Tibial artery (tissue), 4 donors: ENCODE data around the gene IWS1.

Experiments used
- DNase-seq, 2 donors: peaks; one replicate each; pipeline ENCODE4 v3.0.0-alpha.2; 2019
- H3K27ac ChIP-seq, 2 donors: fragments of 200-600 bp; sonication (generic) in 1 of 2; 1 replicate in 1 of 2; 2 replicates in 1 of 2; pipeline ENCODE4 v1.5.1; 2018 to 2019; ENCODE audit warnings: mild to moderate bottlenecking in 1 of 2
- H3K27me3 ChIP-seq, 2 donors: fragments of 200-600 bp; sonication (generic) in 1 of 2; one replicate each; pipeline versions ENCODE4 v1.5.1 to v1.6.0; 2016 to 2019
- H3K36me3 ChIP-seq, 3 donors: fragments of 200-600 bp; sonication (generic) in 2 of 3; one replicate each; pipeline ENCODE4 v1.5.1; 2016 to 2019; ENCODE audit warnings: mild to moderate bottlenecking in 2 of 3
- H3K4me1 ChIP-seq, 4 donors: fragments of 200-600 bp; sonication (generic) in 2 of 4; 1 replicate in 3 of 4; 2 replicates in 1 of 4; pipeline ENCODE4 v1.5.1; 2016 to 2019
- H3K4me3 ChIP-seq, 2 donors: fragments of 200-600 bp; sonication (generic) in 1 of 2; 1 replicate in 1 of 2; 2 replicates in 1 of 2; pipeline ENCODE4 v1.5.1; 2018 to 2019; ENCODE audit warnings: mild to moderate bottlenecking in 2 of 2
- H3K9me3 ChIP-seq, 3 donors: fragments of 200-600 bp; sonication (generic) in 1 of 3; one replicate each; pipeline ENCODE4 v1.5.1; 2016 to 2019
- CTCF ChIP-seq, 2 experiments: fragments of 200-600 bp in 1 of 2; fragments of 450-650 bp in 1 of 2; IDR thresholded peaks; one replicate each; pipeline ENCODE4 v1.5.1; 2017 to 2019; ENCODE audit warnings: antibody characterized with exemption in 2 of 2, mild to moderate bottlenecking in 1 of 2, moderate library complexity in 1 of 2
- intact Hi-C: fragments of 100-400 bp; cut with DNase I; formaldehyde crosslinking; loops from one replicate; pipeline ENCODE4 v1.15.0; 2023; ENCODE audit warnings: low total_unique reads

IWS1 gene

DNA sequence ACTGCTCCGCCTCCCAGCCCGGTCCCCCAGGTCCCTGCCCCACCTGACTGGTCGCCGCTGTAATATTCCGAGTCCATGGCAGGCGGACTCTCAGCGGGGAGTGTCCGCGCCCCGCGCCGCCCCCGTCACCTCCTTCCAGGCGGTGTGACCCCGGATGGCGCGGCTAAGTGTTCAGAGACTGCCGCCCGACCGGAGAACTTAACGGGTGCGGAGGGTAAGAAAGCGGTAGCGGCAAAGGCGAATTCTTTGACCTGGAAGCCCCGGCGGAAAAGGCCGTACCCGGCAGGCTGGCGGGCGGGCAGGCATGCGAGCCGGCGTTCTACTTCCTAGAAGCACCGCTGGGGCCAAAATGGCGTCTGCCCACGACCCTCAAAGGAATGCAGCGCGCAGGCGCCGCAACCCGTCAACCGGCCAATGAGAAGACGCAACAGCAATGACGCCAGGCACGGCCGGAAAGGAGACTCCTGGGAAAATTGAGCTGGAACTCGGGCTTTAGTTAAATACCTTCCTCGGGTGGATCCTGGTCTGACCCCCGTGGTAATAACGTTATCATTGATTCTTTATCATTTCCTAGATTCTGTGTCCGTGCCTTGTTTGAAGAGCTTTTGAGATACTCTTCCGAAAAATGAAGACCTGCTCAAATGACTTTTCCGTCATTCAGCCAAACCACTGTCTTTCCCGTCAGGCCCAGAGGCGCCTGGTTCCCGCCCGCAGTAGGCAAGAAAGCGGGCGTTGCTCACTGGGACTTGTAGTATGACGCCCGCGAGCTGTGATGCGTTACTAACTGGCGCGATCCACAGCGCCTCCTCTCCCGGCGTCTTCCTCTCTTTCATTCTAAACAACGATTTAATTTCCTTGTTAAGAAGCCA lies at the start of gene IWS1:
IWS1 (minus strand) TSS at position 358 of the 869 bp plus-strand sequence; CDS start at position 77, 281 bp downstream.
- peaks cover 0 to 23% (median 20%) of the 10 kb centered on the region in 4 donors for H3K4me1 ChIP-seq
- DNase-seq: peak; percentile 97
- intact Hi-C loops: loop anchor here (5.0 kb wide), 1 partner anchor 111 kb away; no protein-coding TSS in a partner anchor

GRCh38 chr2:127575941-127576432 lies 49.7 kb upstream of the IWS1 start:
- H3K36me3 ChIP-seq: no peaks in the 10 kb centered on the region
- H3K4me3 ChIP-seq: peak overlapping the region in 1 of 2 donors; percentile 25
- no peak for TF ChIP-seq CTCF (IDR thresholded peaks at IDR 0.05)
- peak overlapping the region; percentile 55 for H3K27ac ChIP-seq
- H3K27me3 ChIP-seq: no peaks in the 10 kb centered on the region
- intact Hi-C loops: no loop called here
- DNase-seq: no peak
- H3K9me3 ChIP-seq: no peaks in the 10 kb centered on the region
- peaks cover 0 to 20% (median 18%) of the 10 kb centered on the region in 4 donors for H3K4me1 ChIP-seq

More for the DNA sequence above, at the start of gene IWS1:
- Histone ChIP-seq H3K36me3 (peaks cover 0 to 10% (median 2%) of the 10 kb centered on the region in 3 donors), H3K27me3 (no peaks in the 10 kb centered on the region), H3K4me3 (peak within 1 kb of the TSS; percentile 77 to 84), H3K9me3 (no peaks in the 10 kb centered on the region), H3K27ac (peak within 1 kb of the TSS; percentile 91)
- peak; percentile 48 to 73 for TF ChIP-seq CTCF (IDR thresholded peaks at IDR 0.05)

- Histone ChIP-seq H3K4me1 (peaks cover 0 to 27% (median 25%) of the 10 kb centered on the region in 4 donors), H3K27me3 (no peaks in the 10 kb centered on the region), H3K9me3 (no peaks in the 10 kb centered on the region), H3K27ac (peak overlapping the region in 1 of 2 donors; percentile 55), H3K36me3 (no peaks in the 10 kb centered on the region), H3K4me3 (no peak overlapping the region)
- intact Hi-C loops: no loop called here
- DNase-seq: no peak
- TF ChIP-seq CTCF (IDR thresholded peaks at IDR 0.05): no peak
Observed at GRCh38 chr2:127575185-127575765, 49.0 kb upstream of the IWS1 start.

DNA sequence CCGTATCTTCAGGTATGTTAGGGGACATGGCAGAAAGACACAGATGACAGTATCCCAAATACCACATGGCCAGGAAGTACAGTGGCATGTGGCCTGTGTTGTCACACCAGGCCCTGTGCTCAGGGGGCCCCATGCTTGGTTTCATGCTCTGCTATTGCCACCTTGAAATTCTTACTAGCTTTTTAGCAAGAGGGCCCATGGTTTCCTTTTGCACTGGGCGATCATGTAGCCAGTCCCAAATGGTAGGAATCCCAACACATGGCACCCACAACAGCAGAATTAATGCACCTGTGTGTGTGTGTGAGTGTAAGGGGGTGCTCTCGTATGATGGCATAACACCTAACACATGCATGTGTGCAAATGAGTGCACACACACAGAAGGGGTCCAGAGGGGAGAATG lies 48.4 kb upstream of the IWS1 start:
- Histone ChIP-seq H3K4me3 (no peak overlapping the region), H3K4me1 (peaks cover 5 to 33% (median 31%) of the 10 kb centered on the region in 4 donors), H3K9me3 (no peaks in the 10 kb centered on the region), H3K27me3 (no peaks in the 10 kb centered on the region), H3K36me3 (no peaks in the 10 kb centered on the region), H3K27ac (no peak overlapping the region)
- TF ChIP-seq CTCF (IDR thresholded peaks at IDR 0.05): no peak
- intact Hi-C loops: no loop called here
- no peak for DNase-seq

DNA sequence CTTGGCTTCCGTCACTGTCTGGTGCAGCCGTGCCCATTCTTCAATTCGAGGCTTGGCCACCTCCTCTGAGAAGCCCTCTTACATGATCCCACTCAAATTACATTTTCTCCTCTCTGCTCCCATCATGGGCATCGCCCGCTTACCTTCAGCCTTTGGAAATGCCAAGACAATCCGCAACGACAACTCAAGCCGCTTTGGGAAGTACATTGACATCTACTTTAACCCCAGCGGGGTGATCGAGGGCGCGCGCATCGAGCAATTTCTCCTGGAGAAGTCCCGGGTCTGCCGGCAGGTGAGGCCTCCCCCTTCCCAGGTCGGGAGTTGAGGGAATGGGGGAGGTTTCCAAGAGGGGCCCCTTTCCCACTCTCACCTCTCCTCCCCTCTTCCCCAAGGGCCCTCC lies 47.5 kb upstream of the IWS1 start:
- Histone ChIP-seq H3K27me3 (no peaks in the 10 kb centered on the region), H3K4me3 (no peak overlapping the region), H3K9me3 (no peaks in the 10 kb centered on the region), H3K36me3 (no peaks in the 10 kb centered on the region), H3K4me1 (peaks cover 5 to 42% (median 40%) of the 10 kb centered on the region in 4 donors), H3K27ac (no peak overlapping the region)
- peak in 1 of 2 donors; percentile 41 for DNase-seq
- intact Hi-C loops: loop anchor here (2.0 kb wide), 1 partner anchor 71 kb away; no protein-coding TSS in a partner anchor
- TF ChIP-seq CTCF (IDR thresholded peaks at IDR 0.05): no peak
